ENCODE results near the gene C1QBP. TPM values are rescaled to one million over a fixed set of nuclear protein-coding genes. Genes with fewer than 3 reads are reported as not detected.

Gene C1QBP
- total RNA-seq, 2 donors from 2014 or later = 37.0 to 71.7 TPM

- peak overlapping the region; percentile 91 for H3K4me3 ChIP-seq
- H3K9me3 ChIP-seq = no peaks in the 10 kb centered on the region
- peaks cover 11 to 20% of the 10 kb centered on the region in 2 donors for H3K4me1 ChIP-seq (ENCODE audit: control insufficient read depth in 1 of 2, low read depth in 2 of 2)
- H3K27ac ChIP-seq = peak overlapping the region in 1 of 2 donors; percentile 55
- H3K27me3 ChIP-seq (replicated peaks; ENCODE audit: insufficient read depth) = no peaks in the 10 kb centered on the region
- ATAC-seq (ENCODE audit: insufficient number of reproducible peaks, low FRiP score, low read depth) (no peak), DNase-seq (ENCODE audit: low spot score) (no peak)
- H3K36me3 ChIP-seq = no peaks in the 10 kb centered on the region
- no peak for TF ChIP-seq CTCF (IDR thresholded peaks at IDR 0.05)
Measured at GRCh38 chr17:5468075-5468473, 29.1 kb upstream of the C1QBP start.

GRCh38 chr17:5467416-5467815 is 28.5 kb upstream of the C1QBP start:
- H3K27ac ChIP-seq = no peak overlapping the region
- no peak for ATAC-seq (ENCODE audit: insufficient number of reproducible peaks, low FRiP score, low read depth)
- H3K36me3 ChIP-seq = no peaks in the 10 kb centered on the region
- H3K9me3 ChIP-seq = no peaks in the 10 kb centered on the region
- H3K4me1 ChIP-seq (ENCODE audit: control insufficient read depth in 1 of 2, low read depth in 2 of 2) = peaks cover 11 to 20% of the 10 kb centered on the region in 2 donors
- no peak for TF ChIP-seq CTCF (IDR thresholded peaks at IDR 0.05)
- H3K4me3 ChIP-seq = peak overlapping the region; percentile 91
- H3K27me3 ChIP-seq (replicated peaks; ENCODE audit: insufficient read depth) = no peaks in the 10 kb centered on the region
- no peak for DNase-seq (ENCODE audit: low spot score)

- no peaks in the 10 kb centered on the region for H3K36me3 ChIP-seq
- ATAC-seq (ENCODE audit: insufficient number of reproducible peaks, low FRiP score, low read depth) (no peak), DNase-seq (ENCODE audit: low spot score) (no peak)
- no peak for TF ChIP-seq CTCF (IDR thresholded peaks at IDR 0.05)
- H3K4me1 ChIP-seq (ENCODE audit: control insufficient read depth in 1 of 2, low read depth in 2 of 2) = peaks cover 11 to 20% of the 10 kb centered on the region in 2 donors
- H3K27ac ChIP-seq = no peak overlapping the region
- H3K27me3 ChIP-seq (replicated peaks; ENCODE audit: insufficient read depth) = no peaks in the 10 kb centered on the region
- no peak overlapping the region for H3K4me3 ChIP-seq
- no peaks in the 10 kb centered on the region for H3K9me3 ChIP-seq
Measured at GRCh38 chr17:5466295-5466694, 27.3 kb upstream of the C1QBP start.

- ATAC-seq (ENCODE audit: insufficient number of reproducible peaks, low FRiP score, low read depth) (no peak), DNase-seq (ENCODE audit: low spot score) (no peak)
- no peak overlapping the region for H3K27ac ChIP-seq
- no peak overlapping the region for H3K4me3 ChIP-seq
- no peaks in the 10 kb centered on the region for H3K27me3 ChIP-seq (replicated peaks; ENCODE audit: insufficient read depth)
- peaks cover 5% of the 10 kb centered on the region for H3K36me3 ChIP-seq
- peaks cover 11 to 20% of the 10 kb centered on the region in 2 donors for H3K4me1 ChIP-seq (ENCODE audit: control insufficient read depth in 1 of 2, low read depth in 2 of 2)
- no peak for TF ChIP-seq CTCF (IDR thresholded peaks at IDR 0.05)
- no peaks in the 10 kb centered on the region for H3K9me3 ChIP-seq
Measured at GRCh38 chr17:5464717-5465507, 26.0 kb upstream of the C1QBP start.

- Histone ChIP-seq H3K27ac (no peak overlapping the region), H3K4me1 (ENCODE audit: control insufficient read depth in 1 of 2, low read depth in 2 of 2) (no peaks in the 10 kb centered on the region), H3K4me3 (no peak overlapping the region), H3K9me3 (no peaks in the 10 kb centered on the region), H3K27me3 (replicated peaks; ENCODE audit: insufficient read depth) (no peaks in the 10 kb centered on the region), H3K36me3 (peaks cover 31% of the 10 kb centered on the region)
- no peak for ATAC-seq (ENCODE audit: insufficient number of reproducible peaks, low FRiP score, low read depth)
- TF ChIP-seq CTCF (IDR thresholded peaks at IDR 0.05) = no peak
- DNase-seq (ENCODE audit: low spot score) = no peak
Measured at GRCh38 chr17:5446786-5447185, 7.8 kb upstream of the C1QBP start.

All from thoracic aorta (tissue), 2 donors.